GM23338 (cell line): ENCODE measurements around the gene SLCO3A1. TPM values are rescaled to one million over a fixed set of nuclear protein-coding genes. Genes with fewer than 3 reads are reported as not detected.
A peak's percentile ranks its signal among the peaks of the same experiment; 100 is the strongest.

Source experiments
- ATAC-seq: fragments of 200-7000 bp; cut with Tn5 transposase; 3 replicates; pipeline ENCODE4 v1.9.1; 2020
- DNase-seq: peaks from one replicate; pipeline ENCODE4 v3.0.0-alpha.2; 2015; ENCODE audit warnings: low spot score
- H2AFZ ChIP-seq: fragments of 200-600 bp; sonication (generic); 2 replicates; pipeline ENCODE4 v1.8.0; 2016; ENCODE audit warnings: antibody characterized with exemption, mild to moderate bottlenecking, moderate library complexity
- H3F3A ChIP-seq: fragments of 200-600 bp; sonication (generic); replicated peaks from 2 replicates; pipeline ENCODE4 v1.8.0; 2017; ENCODE audit warnings: antibody characterized with exemption, mixed run types, low read depth
- H3K27ac ChIP-seq: fragments of 200-600 bp; sonication (generic); 2 replicates; pipeline ENCODE4 v1.6.1; 2016; ENCODE audit warnings: low read depth
- H3K27me3 ChIP-seq: fragments of 200-600 bp; sonication (generic); 2 replicates; pipeline ENCODE4 v1.8.0; 2016; ENCODE audit warnings: mild to moderate bottlenecking, mixed run types, moderate library complexity; ENCODE audit not compliant: insufficient read depth
- H3K36me3 ChIP-seq: fragments of 200-600 bp; sonication (generic); 2 replicates; pipeline ENCODE4 v1.8.0; 2016; ENCODE audit warnings: mild to moderate bottlenecking; ENCODE audit not compliant: insufficient read depth
- H3K4me1 ChIP-seq: fragments of 200-600 bp; sonication (generic); 2 replicates; pipeline ENCODE4 v1.8.0; 2016; ENCODE audit warnings: mild to moderate bottlenecking, moderate library complexity; ENCODE audit not compliant: insufficient read depth
- H3K4me2 ChIP-seq: fragments of 200-600 bp; sonication (generic); 2 replicates; pipeline ENCODE4 v1.7.1; 2017; ENCODE audit warnings: mixed run types
- H3K4me3 ChIP-seq: fragments of 200-600 bp; sonication (generic); 2 replicates; pipeline ENCODE4 v1.6.1; 2016; ENCODE audit warnings: mixed run types
- H3K79me2 ChIP-seq: fragments of 200-600 bp; sonication (generic); replicated peaks from 2 replicates; pipeline ENCODE4 v1.8.0; 2017; ENCODE audit warnings: mild to moderate bottlenecking; ENCODE audit not compliant: insufficient read depth
- H3K9me2 ChIP-seq: fragments of 200-600 bp; sonication (generic); 2 replicates; pipeline ENCODE4 v1.8.0; 2017; ENCODE audit not compliant: insufficient read depth
- H4K20me1 ChIP-seq: fragments of 200-600 bp; sonication (generic); replicated peaks from 2 replicates; pipeline ENCODE4 v1.8.0; 2017; ENCODE audit warnings: mild to moderate bottlenecking; ENCODE audit not compliant: insufficient read depth
- H3K27ac Mint-ChIP-seq: 2 replicates; pipeline ENCODE4 v1.8.0; 2020; ENCODE audit warnings: inconsistent platforms, mild to moderate bottlenecking, moderate library complexity, mixed read lengths
- H3K27me3 Mint-ChIP-seq: 3 replicates; pipeline ENCODE4 v1.8.0; 2022; ENCODE audit warnings: low read depth, mild to moderate bottlenecking, moderate library complexity, mixed read lengths, inconsistent platforms; ENCODE audit not compliant: insufficient read depth, poor library complexity
- H3K36me3 Mint-ChIP-seq: 3 replicates; pipeline ENCODE4 v1.8.0; 2021; ENCODE audit warnings: low read depth, mild to moderate bottlenecking, inconsistent platforms, moderate library complexity, mixed read lengths
- H3K4me1 Mint-ChIP-seq: 3 replicates; pipeline ENCODE4 v1.8.0; 2020; ENCODE audit warnings: mild to moderate bottlenecking, inconsistent platforms, mixed read lengths
- H3K4me3 Mint-ChIP-seq: 3 replicates; pipeline ENCODE4 v1.8.0; 2021; ENCODE audit warnings: moderate library complexity, mild to moderate bottlenecking, inconsistent platforms, mixed read lengths
- H3K9me3 Mint-ChIP-seq: 3 replicates; pipeline ENCODE4 v1.8.0; 2020; ENCODE audit warnings: moderate library complexity, mild to moderate bottlenecking, inconsistent platforms, mixed read lengths
- CREB1 ChIP-seq: fragments of 250-450 bp; sonication (Bioruptor Pico); IDR thresholded peaks from 2 replicates; pipeline ENCODE4 v1.5.0; 2020; ENCODE audit warnings: low read depth, mild to moderate bottlenecking, moderate library complexity
- ETS1 ChIP-seq: IDR thresholded peaks from 2 replicates; pipeline ENCODE4 v1.6.1; 2016; ENCODE audit warnings: antibody characterized with exemption
- EZH2phosphoT487 ChIP-seq: fragments of 200-600 bp; sonication (generic); IDR thresholded peaks from one replicate; pipeline ENCODE4 v1.8.1; 2018; ENCODE audit warnings: antibody characterized with exemption; ENCODE audit not compliant: unreplicated experiment
- JUNB ChIP-seq: IDR thresholded peaks from one replicate; pipeline ENCODE4 v1.6.1; 2016; ENCODE audit warnings: antibody characterized with exemption; ENCODE audit not compliant: unreplicated experiment
- POLR2AphosphoS5 ChIP-seq: IDR thresholded peaks from 2 replicates; pipeline ENCODE4 v1.6.1; 2016; ENCODE audit warnings: antibody characterized with exemption, low read depth
- ZNF331 ChIP-seq: fragments of 250-450 bp; sonication (Bioruptor Pico); IDR thresholded peaks from 2 replicates; pipeline ENCODE4 v1.5.0; 2020; ENCODE audit warnings: low read depth, mild to moderate bottlenecking, moderate library complexity
- polyA plus RNA-seq: library from polyadenylated mRNA; unstranded; fragments of >200 nt; fragmentation: Nextera tagmentation; extraction: Ambion mirVana; gene quantifications from 2 replicates; pipeline ENCODE4 v1.2.1, GENCODE V29; 2016
- total RNA-seq: library from RNA; depleted of rRNA; stranded (reverse); fragments of >200 nt; shearing (Covaris generic); gene quantifications from 2 replicates; pipeline ENCODE4 v1.2.3, GENCODE V29; 2014
- TF ChIP-seq, protein P1 (sequence below), 2 experiments: fragments of 200-600 bp in 1 of 2; sonication (generic) in 1 of 2; conservative IDR thresholded peaks; 2 replicates each; pipeline versions ENCODE4 v1.5.1 to v1.6.1; 2016 to 2017; ENCODE audit warnings: antibody characterized with exemption in 2 of 2, low read depth in 2 of 2, mild to moderate bottlenecking in 2 of 2, moderate library complexity in 1 of 2
- TF ChIP-seq, protein P2 (sequence below): IDR thresholded peaks from one replicate; pipeline ENCODE4 v1.6.1; 2018; ENCODE audit warnings: antibody characterized with exemption; ENCODE audit not compliant: unreplicated experiment

SLCO3A1 gene
- total and polyA plus RNA-seq, 2 experiments from 2014 or later, result 7.3 to 9.4 TPM

GRCh38 chr15:91853948-91854638 lies 585 bp downstream of the SLCO3A1 start:
- Histone ChIP-seq H3K4me1 (peaks cover 36% of the 10 kb centered on the region), H3F3A (0 out of 2 replicates have a peak, but pooled peaks cover 13% of the 10 kb centered on the region), H3K79me2 (peaks cover 34% of the 10 kb centered on the region), H4K20me1 (peaks cover 7% of the 10 kb centered on the region), H3K27me3 (peaks cover 17% of the 10 kb centered on the region), H3K4me3 (peak overlapping the region; percentile 78), H3K4me2 (peak overlapping the region; percentile 88), H3K27ac (no peak overlapping the region), H3K36me3 (no peaks in the 10 kb centered on the region), H2AFZ (peak overlapping the region; percentile 79), H3K9me2 (no peaks in the 10 kb centered on the region)
- DNase-seq (peak; percentile 60), ATAC-seq (peak; percentile 36)
- H3K9me3 Mint-ChIP-seq, result no peaks in the 10 kb centered on the region
- TF ChIP-seq POLR2AphosphoS5, result no peak
- TF ChIP-seq, protein P1, sequence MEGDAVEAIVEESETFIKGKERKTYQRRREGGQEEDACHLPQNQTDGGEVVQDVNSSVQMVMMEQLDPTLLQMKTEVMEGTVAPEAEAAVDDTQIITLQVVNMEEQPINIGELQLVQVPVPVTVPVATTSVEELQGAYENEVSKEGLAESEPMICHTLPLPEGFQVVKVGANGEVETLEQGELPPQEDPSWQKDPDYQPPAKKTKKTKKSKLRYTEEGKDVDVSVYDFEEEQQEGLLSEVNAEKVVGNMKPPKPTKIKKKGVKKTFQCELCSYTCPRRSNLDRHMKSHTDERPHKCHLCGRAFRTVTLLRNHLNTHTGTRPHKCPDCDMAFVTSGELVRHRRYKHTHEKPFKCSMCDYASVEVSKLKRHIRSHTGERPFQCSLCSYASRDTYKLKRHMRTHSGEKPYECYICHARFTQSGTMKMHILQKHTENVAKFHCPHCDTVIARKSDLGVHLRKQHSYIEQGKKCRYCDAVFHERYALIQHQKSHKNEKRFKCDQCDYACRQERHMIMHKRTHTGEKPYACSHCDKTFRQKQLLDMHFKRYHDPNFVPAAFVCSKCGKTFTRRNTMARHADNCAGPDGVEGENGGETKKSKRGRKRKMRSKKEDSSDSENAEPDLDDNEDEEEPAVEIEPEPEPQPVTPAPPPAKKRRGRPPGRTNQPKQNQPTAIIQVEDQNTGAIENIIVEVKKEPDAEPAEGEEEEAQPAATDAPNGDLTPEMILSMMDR (conservative IDR thresholded peaks at IDR 0.05; ENCODE audit: low read depth in 2 of 2), result 0 out of 4 replicates have a peak, but pooled peaks of 1 of the 2 experiments have one; percentile 8
- H3K4me1 Mint-ChIP-seq, result peaks cover 39% of the 10 kb centered on the region
- peak overlapping the region; percentile 79 for H3K4me3 Mint-ChIP-seq
- no peaks in the 10 kb centered on the region for H3K36me3 Mint-ChIP-seq
- H3K27ac Mint-ChIP-seq, result no peak overlapping the region
- peaks cover 16% of the 10 kb centered on the region for H3K27me3 Mint-ChIP-seq

DNA sequence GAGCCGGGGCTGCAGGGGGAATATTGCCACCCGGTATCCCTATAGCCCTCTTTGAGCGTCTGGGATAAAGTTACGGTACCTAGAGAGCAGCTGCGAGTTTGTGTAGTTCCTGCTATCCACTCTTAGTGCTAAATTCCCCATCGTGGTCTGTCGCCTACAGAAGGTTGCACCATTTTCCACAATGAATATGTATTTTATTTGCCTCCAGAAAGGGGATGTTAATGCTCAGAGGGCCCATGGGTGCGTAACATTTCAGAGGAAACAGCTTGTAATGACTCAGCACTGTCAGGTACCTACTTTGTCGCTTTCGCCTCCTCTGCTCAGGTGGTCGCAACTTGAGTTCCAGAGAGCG lies 1.1 kb downstream of the SLCO3A1 start:
- Histone ChIP-seq H3K4me3 (peak overlapping the region; percentile 78), H3K4me2 (peak overlapping the region; percentile 88), H3K36me3 (no peaks in the 10 kb centered on the region), H3F3A (0 out of 2 replicates have a peak, but pooled peaks cover 13% of the 10 kb centered on the region), H3K27me3 (peaks cover 17% of the 10 kb centered on the region), H3K79me2 (peaks cover 38% of the 10 kb centered on the region), H4K20me1 (peaks cover 7% of the 10 kb centered on the region), H3K9me2 (no peaks in the 10 kb centered on the region), H3K27ac (no peak overlapping the region), H2AFZ (peak overlapping the region; percentile 79), H3K4me1 (peaks cover 36% of the 10 kb centered on the region)
- peak overlapping the region; percentile 79 for H3K4me3 Mint-ChIP-seq
- ATAC-seq (peak; percentile 1; the same call in 1 of the 3 replicates), DNase-seq (peak; percentile 38)
- TF ChIP-seq, protein P2, sequence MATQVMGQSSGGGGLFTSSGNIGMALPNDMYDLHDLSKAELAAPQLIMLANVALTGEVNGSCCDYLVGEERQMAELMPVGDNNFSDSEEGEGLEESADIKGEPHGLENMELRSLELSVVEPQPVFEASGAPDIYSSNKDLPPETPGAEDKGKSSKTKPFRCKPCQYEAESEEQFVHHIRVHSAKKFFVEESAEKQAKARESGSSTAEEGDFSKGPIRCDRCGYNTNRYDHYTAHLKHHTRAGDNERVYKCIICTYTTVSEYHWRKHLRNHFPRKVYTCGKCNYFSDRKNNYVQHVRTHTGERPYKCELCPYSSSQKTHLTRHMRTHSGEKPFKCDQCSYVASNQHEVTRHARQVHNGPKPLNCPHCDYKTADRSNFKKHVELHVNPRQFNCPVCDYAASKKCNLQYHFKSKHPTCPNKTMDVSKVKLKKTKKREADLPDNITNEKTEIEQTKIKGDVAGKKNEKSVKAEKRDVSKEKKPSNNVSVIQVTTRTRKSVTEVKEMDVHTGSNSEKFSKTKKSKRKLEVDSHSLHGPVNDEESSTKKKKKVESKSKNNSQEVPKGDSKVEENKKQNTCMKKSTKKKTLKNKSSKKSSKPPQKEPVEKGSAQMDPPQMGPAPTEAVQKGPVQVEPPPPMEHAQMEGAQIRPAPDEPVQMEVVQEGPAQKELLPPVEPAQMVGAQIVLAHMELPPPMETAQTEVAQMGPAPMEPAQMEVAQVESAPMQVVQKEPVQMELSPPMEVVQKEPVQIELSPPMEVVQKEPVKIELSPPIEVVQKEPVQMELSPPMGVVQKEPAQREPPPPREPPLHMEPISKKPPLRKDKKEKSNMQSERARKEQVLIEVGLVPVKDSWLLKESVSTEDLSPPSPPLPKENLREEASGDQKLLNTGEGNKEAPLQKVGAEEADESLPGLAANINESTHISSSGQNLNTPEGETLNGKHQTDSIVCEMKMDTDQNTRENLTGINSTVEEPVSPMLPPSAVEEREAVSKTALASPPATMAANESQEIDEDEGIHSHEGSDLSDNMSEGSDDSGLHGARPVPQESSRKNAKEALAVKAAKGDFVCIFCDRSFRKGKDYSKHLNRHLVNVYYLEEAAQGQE, result no peak
- TF ChIP-seq ETS1 (no peak), EZH2phosphoT487 (no peak), ZNF331 (CRISPR knock-in tag) (no peak), POLR2AphosphoS5 (no peak), CREB1 (CRISPR knock-in tag) (no peak), JUNB (no peak)
- peaks cover 39% of the 10 kb centered on the region for H3K4me1 Mint-ChIP-seq
- peaks cover 16% of the 10 kb centered on the region for H3K27me3 Mint-ChIP-seq
- H3K36me3 Mint-ChIP-seq, result no peaks in the 10 kb centered on the region
- H3K27ac Mint-ChIP-seq, result no peak overlapping the region
- H3K9me3 Mint-ChIP-seq, result no peaks in the 10 kb centered on the region
